ENCODE results near the gene ACOX3.

ACOX3 gene

DNA sequence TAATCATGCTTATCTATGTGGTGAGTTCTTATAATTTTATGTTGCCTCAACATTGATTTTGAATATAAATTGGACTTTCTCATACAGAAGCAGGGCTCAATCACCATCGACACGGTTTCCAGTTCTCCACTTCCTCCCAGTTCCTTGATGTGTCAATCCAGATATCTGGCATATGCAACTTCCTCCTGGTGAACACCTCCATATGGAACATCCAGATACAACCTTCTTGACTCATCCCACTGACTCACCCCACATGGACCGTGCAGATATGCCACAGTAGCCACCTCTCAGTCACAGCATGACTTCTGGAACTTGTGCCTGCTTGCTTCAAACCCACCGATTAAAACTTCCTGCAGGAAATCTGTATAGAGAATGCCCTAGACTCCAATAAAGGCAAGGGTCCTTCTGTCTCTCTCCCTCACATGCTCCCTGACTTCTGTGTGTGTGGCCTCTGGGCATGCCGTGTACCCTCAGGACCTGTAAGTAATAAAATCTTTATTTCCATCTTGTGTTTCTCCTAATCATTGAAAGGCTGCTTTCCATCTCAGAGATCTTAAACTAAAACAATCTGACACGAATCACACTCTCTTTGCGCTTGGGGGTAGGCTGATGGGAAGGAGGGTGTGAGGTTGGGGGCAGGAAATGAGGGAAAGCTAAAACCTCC lies 104.0 kb downstream of the ACOX3 start:
- no peak for DNase-seq (ENCODE audit: low spot score)

DNA sequence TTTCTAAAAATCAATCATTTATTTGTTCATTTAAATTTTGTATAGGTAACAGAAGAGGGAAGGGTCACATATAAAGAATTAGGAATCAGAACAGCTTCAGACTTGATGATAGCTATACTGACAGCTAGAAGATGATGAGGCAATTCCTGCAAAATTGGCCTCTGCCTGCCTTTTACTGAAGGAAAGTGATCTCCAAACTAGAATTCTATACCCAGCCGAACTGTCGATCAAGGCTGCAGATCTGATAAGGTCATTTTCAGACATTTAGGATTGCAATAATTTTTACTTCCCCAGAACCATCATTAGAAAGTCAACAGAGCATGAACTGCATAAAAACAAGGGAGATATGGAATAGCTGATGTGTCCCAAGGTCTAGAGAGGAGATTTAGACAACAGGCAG lies 104.7 kb downstream of the ACOX3 start:
- no peak for DNase-seq (ENCODE audit: low spot score)

DNA sequence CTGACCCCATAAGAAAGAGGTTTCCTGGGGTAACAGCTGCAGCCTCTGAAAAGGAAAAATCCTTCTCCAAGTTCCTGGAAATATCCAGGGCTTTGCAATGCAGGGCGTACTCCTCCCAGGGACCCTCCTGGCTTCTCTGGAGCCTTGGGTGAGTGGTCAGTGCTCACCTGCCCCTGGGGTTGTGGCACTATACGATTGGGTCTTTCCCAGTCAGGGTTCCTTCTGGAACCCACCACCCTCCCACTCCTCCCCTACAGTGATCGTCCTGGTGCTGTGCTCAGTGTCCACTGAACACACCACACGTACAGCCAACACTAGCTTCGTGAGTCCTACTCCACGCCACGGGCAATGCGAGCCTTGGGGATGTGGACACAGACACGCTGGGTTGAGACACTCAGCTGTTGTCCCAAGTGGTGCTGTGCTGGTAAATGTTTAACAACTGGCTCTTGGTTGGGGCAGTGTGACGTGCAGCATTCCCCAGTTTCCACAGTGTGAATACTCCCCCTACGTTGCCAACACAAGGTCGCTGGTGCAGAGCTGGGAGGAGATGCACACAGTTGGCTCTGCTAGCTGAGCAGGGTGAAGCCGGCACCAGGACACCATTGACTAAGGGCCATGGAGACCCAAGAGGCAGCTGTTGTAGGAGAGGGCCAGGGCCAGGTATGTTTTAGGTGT lies 105.6 kb downstream of the ACOX3 start:
- no peak for DNase-seq (ENCODE audit: low spot score)

- no peak for DNase-seq (ENCODE audit: low spot score)
Measured at GRCh38 chr4:8333726-8334460, 106.6 kb downstream of the ACOX3 start.

- DNase-seq (ENCODE audit: low spot score), result no peak
Measured at GRCh38 chr4:8332891-8333331, 107.6 kb downstream of the ACOX3 start.

GRCh38 chr4:8332038-8332857 lies 108.3 kb downstream of the ACOX3 start:
- no peak for DNase-seq (ENCODE audit: low spot score)

GRCh38 chr4:8331575-8331955 lies 109.0 kb downstream of the ACOX3 start:
- no peak for DNase-seq (ENCODE audit: low spot score)

- DNase-seq (ENCODE audit: low spot score), result no peak
Measured at GRCh38 chr4:8330821-8331574, 109.5 kb downstream of the ACOX3 start.

GRCh38 chr4:8329859-8330761 lies 110.4 kb downstream of the ACOX3 start:
- DNase-seq (ENCODE audit: low spot score), result no peak

DNA sequence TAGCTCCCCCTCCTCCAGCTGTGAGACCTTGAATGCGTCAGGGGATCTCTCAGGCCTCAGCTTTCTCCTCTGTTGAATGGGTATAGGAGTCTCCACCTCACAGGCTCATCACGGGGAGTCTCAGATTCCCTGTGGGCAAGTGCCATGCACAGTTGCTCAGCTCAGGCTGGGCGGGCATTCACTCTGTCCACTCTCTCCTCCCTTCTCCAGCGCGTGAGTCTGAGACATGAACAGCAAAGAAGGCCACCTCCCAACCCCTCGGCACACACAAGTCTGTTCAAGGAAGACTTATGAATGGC lies 111.0 kb downstream of the ACOX3 start:
- DNase-seq (ENCODE audit: low spot score), result no peak

DNA sequence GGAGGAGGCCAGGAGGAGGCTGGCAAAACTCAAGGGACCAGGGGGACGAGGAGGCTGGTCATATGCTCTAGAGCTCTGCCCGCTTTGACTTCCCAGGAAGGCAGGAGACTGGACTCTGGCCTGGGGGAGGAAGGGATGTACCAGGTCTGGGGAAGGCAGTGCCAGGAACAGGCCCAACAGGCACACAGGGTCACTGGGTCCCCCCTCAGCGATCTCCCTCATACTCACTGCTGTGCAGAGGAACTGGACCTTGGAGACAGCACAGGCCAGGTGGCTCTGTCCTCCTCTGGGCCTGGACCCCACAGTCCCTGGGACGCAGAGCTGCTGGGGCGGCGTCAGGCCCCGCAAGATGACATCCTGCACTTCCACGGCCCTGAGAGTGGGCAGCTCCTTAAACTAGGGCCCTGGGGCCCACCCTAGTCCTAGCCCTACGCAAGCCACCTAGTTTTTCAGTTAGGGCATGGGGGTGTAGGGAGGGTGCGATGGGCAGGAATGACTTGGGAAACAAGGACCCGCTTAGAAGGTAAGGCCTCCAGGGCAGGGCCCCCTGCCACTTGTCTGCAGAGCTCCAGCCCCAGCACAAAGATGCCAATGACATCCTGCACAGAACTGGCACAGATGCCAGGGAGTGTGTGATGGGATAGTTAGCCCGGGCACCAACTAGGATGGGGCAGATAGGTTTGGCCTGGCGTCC lies 111.5 kb downstream of the ACOX3 start:
- DNase-seq (ENCODE audit: low spot score), result no peak

DNA sequence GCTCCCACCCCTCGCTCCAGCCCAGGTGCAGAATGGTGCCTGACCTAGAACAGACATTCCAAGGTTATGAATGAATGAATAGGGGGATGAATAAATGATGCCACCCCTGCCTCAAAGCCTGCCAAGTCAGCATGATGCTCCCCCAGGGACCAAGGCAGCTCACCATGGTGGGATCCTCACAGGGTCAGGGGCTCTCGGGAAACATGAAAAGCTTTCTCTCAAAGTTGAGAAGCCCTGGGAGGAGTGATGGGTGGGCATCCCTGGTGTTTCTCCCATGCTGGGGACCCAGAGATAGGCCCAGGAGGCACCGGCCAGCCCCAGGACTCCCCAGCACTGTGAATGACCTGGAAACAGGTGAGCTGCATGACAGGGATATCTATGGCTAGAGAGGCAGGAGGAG lies 112.1 kb downstream of the ACOX3 start:
- no peak for DNase-seq (ENCODE audit: low spot score)

- no peak for DNase-seq (ENCODE audit: low spot score)
Measured at GRCh38 chr4:8326206-8326605, 114.3 kb downstream of the ACOX3 start.

DNA sequence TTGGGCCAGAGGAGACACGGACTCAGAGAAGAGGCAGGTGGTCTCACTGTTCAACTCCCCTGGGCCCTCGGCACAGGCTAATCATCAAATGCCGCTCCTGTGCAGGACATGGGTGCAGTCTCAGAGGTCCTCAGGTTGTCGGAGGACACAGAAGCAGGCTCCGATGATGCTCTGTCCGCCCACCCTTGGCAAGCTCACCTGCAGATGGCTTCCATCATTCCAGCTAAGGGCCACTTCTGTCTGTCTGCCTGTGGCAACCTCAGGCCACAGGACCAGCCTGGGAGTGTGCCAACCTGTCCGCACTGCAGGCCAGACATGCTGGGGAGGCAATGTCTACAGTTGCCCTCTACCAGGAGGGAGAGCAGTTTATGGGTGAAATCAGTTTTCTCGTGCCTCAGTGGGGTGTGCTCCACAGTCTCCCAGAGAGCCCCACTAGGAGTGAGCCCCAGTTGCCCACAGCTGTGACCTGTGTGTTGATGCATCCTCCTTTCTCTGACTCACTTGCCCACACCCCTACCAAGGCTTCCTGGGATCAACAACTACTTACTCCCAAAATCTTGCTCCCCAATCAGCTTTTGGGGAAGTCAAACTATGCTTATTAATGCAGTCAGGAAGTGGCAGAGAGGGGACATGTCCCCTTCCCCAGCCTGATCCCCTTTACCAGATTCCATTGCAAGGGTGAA lies 115.1 kb downstream of the ACOX3 start:
- no peak for DNase-seq (ENCODE audit: low spot score)

- DNase-seq (ENCODE audit: low spot score), result no peak
Measured at GRCh38 chr4:8324640-8325239, 115.8 kb downstream of the ACOX3 start.

DNA sequence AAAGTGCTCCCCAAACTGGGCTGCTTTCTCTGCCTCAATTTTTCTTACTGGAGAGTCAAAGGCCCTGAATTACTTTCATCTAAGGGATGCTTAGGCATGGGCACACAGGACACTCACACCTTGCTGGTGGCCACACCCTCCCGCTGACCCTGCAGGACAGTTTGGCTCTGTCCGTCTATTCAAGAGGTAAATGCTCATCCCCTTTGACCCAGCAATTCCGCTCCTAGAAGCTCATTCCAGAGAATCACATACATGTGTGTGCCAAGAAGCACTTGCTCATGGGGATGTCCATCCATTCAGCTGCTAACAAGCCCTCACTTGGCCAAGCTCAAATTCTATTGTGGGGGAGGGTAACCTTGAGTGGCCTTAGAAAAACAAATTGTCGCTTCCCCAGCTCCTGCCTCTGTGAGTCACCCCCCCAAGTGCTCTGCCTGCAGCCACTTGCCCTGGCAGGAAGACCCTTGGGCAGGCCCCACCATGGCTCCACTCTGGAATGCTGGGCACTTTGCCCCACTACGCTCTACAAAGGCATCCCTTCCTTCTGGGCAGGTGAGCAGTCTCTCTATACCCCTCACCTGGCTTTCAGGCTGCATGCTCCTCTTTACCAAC lies 116.5 kb downstream of the ACOX3 start:
- DNase-seq (ENCODE audit: low spot score), result no peak

- DNase-seq (ENCODE audit: low spot score), result no peak
Measured at GRCh38 chr4:8322794-8323704, 117.5 kb downstream of the ACOX3 start.

- no peak for DNase-seq (ENCODE audit: low spot score)
Measured at GRCh38 chr4:8321771-8322170, 118.8 kb downstream of the ACOX3 start.

Measured in GM03348 (cell line).